ENCODE data around the gene STX2. TPM values are rescaled to one million over a fixed set of nuclear protein-coding genes. Genes with fewer than 3 reads are reported as not detected.

Gene STX2
- total RNA-seq, 1 donor from 2014 or later, result 16.5 TPM

GRCh38 chr12:130791629-130792028 lies 47.4 kb downstream of the STX2 start:
- Histone ChIP-seq H3K27ac (no peak overlapping the region), H3K27me3 (no peaks in the 10 kb centered on the region), H3K4me3 (no peak overlapping the region), H3K36me3 (peaks cover 0 to 12% of the 10 kb centered on the region in 2 donors), H3K4me1 (no peaks in the 10 kb centered on the region), H3K9me3 (no peaks in the 10 kb centered on the region)
- no peak for DNase-seq (ENCODE audit: extremely low spot score in 2 of 2)
- intact Hi-C loops (cut with DNase I), result no loop called here
- TF ChIP-seq POLR2AphosphoS5 (IDR thresholded peaks at IDR 0.05; ENCODE audit: insufficient read depth in 1 of 2, low read depth in 1 of 2) (no peak), POLR2A (IDR thresholded peaks at IDR 0.05) (no peak), CTCF (IDR thresholded peaks at IDR 0.05) (no peak)

GRCh38 chr12:130788515-130788914 lies 50.5 kb downstream of the STX2 start:
- peaks cover 0 to 19% of the 10 kb centered on the region in 2 donors for H3K36me3 ChIP-seq
- H3K9me3 ChIP-seq, result no peaks in the 10 kb centered on the region
- no peaks in the 10 kb centered on the region for H3K4me1 ChIP-seq
- no peak overlapping the region for H3K27ac ChIP-seq
- DNase-seq (ENCODE audit: extremely low spot score in 2 of 2), result no peak
- no peak overlapping the region for H3K4me3 ChIP-seq
- TF ChIP-seq POLR2A (IDR thresholded peaks at IDR 0.05) (no peak), POLR2AphosphoS5 (IDR thresholded peaks at IDR 0.05; ENCODE audit: insufficient read depth in 1 of 2, low read depth in 1 of 2) (no peak), CTCF (IDR thresholded peaks at IDR 0.05) (no peak)
- intact Hi-C loops (cut with DNase I), result no loop called here
- H3K27me3 ChIP-seq, result no peaks in the 10 kb centered on the region

GRCh38 chr12:130787445-130788410 lies 51.3 kb downstream of the STX2 start:
- no peak for DNase-seq (ENCODE audit: extremely low spot score in 2 of 2)
- no peaks in the 10 kb centered on the region for H3K4me1 ChIP-seq
- TF ChIP-seq POLR2AphosphoS5 (IDR thresholded peaks at IDR 0.05; ENCODE audit: insufficient read depth in 1 of 2, low read depth in 1 of 2) (no peak), POLR2A (IDR thresholded peaks at IDR 0.05) (no peak), CTCF (IDR thresholded peaks at IDR 0.05) (no peak)
- H3K27me3 ChIP-seq, result no peaks in the 10 kb centered on the region
- H3K27ac ChIP-seq, result no peak overlapping the region
- no peaks in the 10 kb centered on the region for H3K9me3 ChIP-seq
- H3K4me3 ChIP-seq, result no peak overlapping the region
- intact Hi-C loops (cut with DNase I), result no loop called here
- peaks cover 0 to 19% of the 10 kb centered on the region in 2 donors for H3K36me3 ChIP-seq

- H3K4me1 ChIP-seq, result no peaks in the 10 kb centered on the region
- no peak for TF ChIP-seq POLR2AphosphoS5 (IDR thresholded peaks at IDR 0.05; ENCODE audit: insufficient read depth in 1 of 2, low read depth in 1 of 2)
- TF ChIP-seq POLR2A (IDR thresholded peaks at IDR 0.05), result no peak
- TF ChIP-seq CTCF (IDR thresholded peaks at IDR 0.05), result no peak
- H3K36me3 ChIP-seq, result peaks cover 0 to 19% of the 10 kb centered on the region in 2 donors
- no peak overlapping the region for H3K27ac ChIP-seq
- DNase-seq (ENCODE audit: extremely low spot score in 2 of 2), result no peak
- intact Hi-C loops (cut with DNase I), result no loop called here
- H3K4me3 ChIP-seq, result no peak overlapping the region
- no peaks in the 10 kb centered on the region for H3K27me3 ChIP-seq
- H3K9me3 ChIP-seq, result no peaks in the 10 kb centered on the region
Observed at GRCh38 chr12:130787041-130787440, 52.0 kb downstream of the STX2 start.
